ENCODE measurements around the gene PRKAR2A. TPM values are rescaled to one million over a fixed set of nuclear protein-coding genes. Genes with fewer than 3 reads are reported as not detected.
"Not testable (repeated sequence)": the region's sequence is repeated elsewhere in the genome, so short reads cannot be mapped to it uniquely, and the experiment has no call there.

PRKAR2A gene
- total and polyA plus RNA-seq, 9 of the 15 experiments (the other 6 are each of a cell fraction or from before 2014, with no cell fraction given), result 15.9 to 84.5 (median 37.6) TPM

- H4K20me1 ChIP-seq (replicated peaks; ENCODE audit: control insufficient read depth, insufficient read depth, low read length); H3K36me3 ChIP-seq (ENCODE audit: control insufficient read depth, insufficient read depth, low read length); intact Hi-C loops (cut with micrococcal nuclease); H3K9me3 ChIP-seq (replicated peaks; ENCODE audit: control insufficient read depth, insufficient read depth, low read depth, low read length); H3K27ac ChIP-seq (ENCODE audit: extremely low read depth, low read depth, low read length); H2AFZ ChIP-seq (ENCODE audit: low read depth, low read length); BruUV-seq (replicated peaks); H3K4me2 ChIP-seq (ENCODE audit: insufficient read depth, low read length); FAIRE-seq; H3K4me3 ChIP-seq; in situ Hi-C loops (cut with MboI); H3K9ac ChIP-seq (ENCODE audit: insufficient read depth in 1 of 2, low read depth in 2 of 2, low read length in 2 of 2); H3K27me3 ChIP-seq (ENCODE audit: control insufficient read depth in 2 of 2, insufficient read depth in 2 of 2, low read length in 2 of 2); H3K9me1 ChIP-seq (ENCODE audit: control insufficient read depth, insufficient read depth, low read length); ATAC-seq; CTCF ChIA-PET (ENCODE audit: low intra/inter-chr PET ratio); DNase-seq (ENCODE audit: extremely low read depth in 1 of 4, low spot score in 3 of 4); H3K4me1 ChIP-seq (replicated peaks in 1 of 2; ENCODE audit: control insufficient read depth in 2 of 2, insufficient read depth in 2 of 2, low read length in 2 of 2): not testable (repeated sequence)
- TF ChIP-seq ZNF408 (CRISPR knock-in tag; IDR thresholded peaks at IDR 0.05; ENCODE audit: low read depth) (0 out of 2 replicates have a peak, but pooled peaks have one; percentile 80), ZNF449 (CRISPR knock-in tag; IDR thresholded peaks at IDR 0.05) (peak; percentile 69; the same call in 1 of the 2 replicates), NFIX (CRISPR knock-in tag; IDR thresholded peaks at IDR 0.05; ENCODE audit: low read depth) (peak; percentile 69; the same call in 1 of the 2 replicates), HOXB6 (CRISPR knock-in tag; IDR thresholded peaks at IDR 0.05; ENCODE audit: borderline replicate concordance) (peak; percentile 26; the same call in 1 of the 2 replicates), ZBTB11 (CRISPR knock-in tag; IDR thresholded peaks at IDR 0.05) (peak in 1 of 3 experiments; percentile 38; a peak in 1 of 6 replicates), MTF1 (CRISPR knock-in tag; IDR thresholded peaks at IDR 0.05; ENCODE audit: borderline replicate concordance) (peak; percentile 78; the same call in 1 of the 2 replicates), SLC30A9 (CRISPR knock-in tag; IDR thresholded peaks at IDR 0.05) (peak; percentile 58; the same call in 1 of the 2 replicates), ZNF277 (CRISPR knock-in tag; IDR thresholded peaks at IDR 0.05; ENCODE audit: borderline replicate concordance) (peak; percentile 85; the same call in 1 of the 2 replicates)
- peaks cover 41% of the 10 kb centered on the region for H3K79me2 ChIP-seq (ENCODE audit: control insufficient read depth, insufficient read depth, low read length)
- 85% methylated on average over 11 of the region's 11 CpGs for WGBS (ENCODE audit: insufficient coverage, low coverage, missing lambda C conversion rate)
- POLR2A ChIA-PET, result interaction anchor here (0.6 to 1.9 kb wide), 3 partner anchors 18 to 194 kb away, joined by 3 to 6 read pairs (median 3); partner anchors contain the start of gene PRKAR2A
Observed at GRCh38 chr3:48829525-48829924, 18.1 kb downstream of the PRKAR2A start.

DNA sequence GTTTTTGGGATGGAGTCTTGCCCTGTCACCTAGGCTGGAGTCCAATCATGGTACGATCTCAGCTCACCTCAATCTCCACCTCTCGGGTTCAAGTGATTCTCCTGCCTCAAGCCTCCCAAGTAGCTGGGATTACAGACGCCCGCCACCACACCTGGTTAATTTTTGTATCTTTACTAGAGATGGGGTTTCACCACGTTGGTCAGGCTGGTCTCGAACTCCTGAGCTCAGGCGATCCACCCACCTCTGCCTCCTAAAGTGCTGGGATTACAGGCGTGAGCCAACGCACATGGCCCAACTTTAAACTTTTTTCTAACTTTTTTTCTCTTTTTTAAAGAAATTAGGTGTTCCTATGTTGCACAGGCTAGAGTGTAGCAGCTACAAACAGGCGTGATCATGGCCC, 19.8 kb downstream of the PRKAR2A start:
- H4K20me1 ChIP-seq (replicated peaks; ENCODE audit: control insufficient read depth, insufficient read depth, low read length); H3K4me2 ChIP-seq (ENCODE audit: insufficient read depth, low read length); CTCF ChIA-PET (ENCODE audit: low intra/inter-chr PET ratio); H3K27me3 ChIP-seq (ENCODE audit: control insufficient read depth in 2 of 2, insufficient read depth in 2 of 2, low read length in 2 of 2); H3K9ac ChIP-seq (ENCODE audit: insufficient read depth in 1 of 2, low read depth in 2 of 2, low read length in 2 of 2); H3K36me3 ChIP-seq (ENCODE audit: control insufficient read depth, insufficient read depth, low read length); ATAC-seq; H3K27ac ChIP-seq (ENCODE audit: extremely low read depth, low read depth, low read length); H3K4me3 ChIP-seq; H2AFZ ChIP-seq (ENCODE audit: low read depth, low read length); H3K4me1 ChIP-seq (replicated peaks in 1 of 2; ENCODE audit: control insufficient read depth in 2 of 2, insufficient read depth in 2 of 2, low read length in 2 of 2); intact Hi-C loops (cut with micrococcal nuclease); H3K9me1 ChIP-seq (ENCODE audit: control insufficient read depth, insufficient read depth, low read length); H3K9me3 ChIP-seq (replicated peaks; ENCODE audit: control insufficient read depth, insufficient read depth, low read depth, low read length); FAIRE-seq; in situ Hi-C loops (cut with MboI); BruUV-seq (replicated peaks); DNase-seq (ENCODE audit: extremely low read depth in 1 of 4, low spot score in 3 of 4): not testable (repeated sequence)
- 86% methylated on average over 8 of the region's 10 CpGs for WGBS (ENCODE audit: insufficient coverage, low coverage, missing lambda C conversion rate)
- POLR2A ChIA-PET, result interaction anchor here (1.0 kb wide), 1 partner anchor 8 kb away, joined by 3 read pairs; no protein-coding TSS in a partner anchor
- peaks cover 34% of the 10 kb centered on the region for H3K79me2 ChIP-seq (ENCODE audit: control insufficient read depth, insufficient read depth, low read length)

Data from K562 (cell line).